ENCODE results near the gene LOXL3. TPM values are rescaled to one million over a fixed set of nuclear protein-coding genes. Genes with fewer than 3 reads are reported as not detected.
A peak's percentile ranks its signal among the peaks of the same experiment; 100 is the strongest.

The LOXL3 gene
- total and polyA plus RNA-seq, 2 donors from 2014 or later: 2.4 to 9.7 TPM

DNA sequence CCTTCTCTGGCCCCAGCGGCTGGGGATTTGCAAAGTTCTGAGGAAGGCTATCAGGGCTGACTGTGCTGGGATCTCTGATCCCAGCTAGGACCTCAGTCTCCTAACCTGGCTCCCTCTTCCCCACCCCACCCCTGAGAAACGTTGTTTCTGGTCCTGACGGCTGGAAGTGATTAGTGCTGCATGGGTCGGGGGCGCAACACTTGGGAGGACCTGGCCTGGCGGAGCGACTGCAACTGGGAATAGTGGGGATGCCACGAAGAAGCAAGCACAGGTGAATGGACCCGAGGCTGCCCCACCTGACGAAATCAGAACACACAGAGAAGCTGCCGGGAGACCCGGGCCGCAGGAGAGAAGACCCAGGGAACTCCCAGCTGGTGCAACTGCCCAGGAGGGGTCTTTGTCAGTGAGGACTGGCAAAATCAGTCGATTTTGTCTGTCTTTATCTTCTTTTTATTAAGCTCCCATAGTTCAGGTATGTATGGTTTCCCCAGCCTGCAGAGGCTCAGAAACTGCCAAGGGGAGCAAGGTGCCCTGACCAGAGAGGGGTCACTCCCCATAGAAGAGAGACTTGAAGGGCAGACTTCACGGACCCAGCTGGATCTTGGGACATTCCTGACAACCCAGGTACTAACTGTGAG lies 53.7 kb downstream of the LOXL3 start:
- Histone ChIP-seq H3K27me3 (ENCODE audit: control insufficient read depth, insufficient read depth, low read length) (peaks cover 12% of the 10 kb centered on the region), H3K36me3 (ENCODE audit: control insufficient read depth in 2 of 3, insufficient read depth in 3 of 3, low read length in 3 of 3) (peaks cover 0 to 6% (median 0%) of the 10 kb centered on the region in 3 donors), H3K9me3 (ENCODE audit: control insufficient read depth in 2 of 3, insufficient read depth in 1 of 3, low read length in 3 of 3) (no peaks in the 10 kb centered on the region), H3K4me1 (ENCODE audit: control insufficient read depth in 2 of 3, insufficient read depth in 2 of 3, low read depth in 1 of 3, low read length in 3 of 3) (peaks cover 0 to 22% (median 10%) of the 10 kb centered on the region in 3 donors), H3K4me3 (ENCODE audit: low read length in 3 of 3) (no peak overlapping the region), H3K27ac (ENCODE audit: low read depth in 2 of 2, low read length in 2 of 2) (no peak overlapping the region), H3K9ac (ENCODE audit: low read length in 3 of 3) (no peak overlapping the region)
- DNase-seq (peak in 1 of 5 donors; percentile 60), FAIRE-seq (no peak)
- TF ChIP-seq CTCF (IDR thresholded peaks at IDR 0.05; ENCODE audit: borderline replicate concordance, extremely low read depth, insufficient read depth): no peak
- intact Hi-C loops (cut with DNase I): no loop called here

- Histone ChIP-seq H3K27ac (ENCODE audit: low read depth in 2 of 2, low read length in 2 of 2) (no peak within 1 kb of the TSS), H3K9ac (ENCODE audit: low read length in 3 of 3) (no peak within 1 kb of the TSS), H3K36me3 (ENCODE audit: control insufficient read depth in 2 of 3, insufficient read depth in 3 of 3, low read length in 3 of 3) (no peaks in the 10 kb centered on the region), H3K27me3 (ENCODE audit: control insufficient read depth, insufficient read depth, low read length) (peaks cover 12% of the 10 kb centered on the region), H3K9me3 (ENCODE audit: control insufficient read depth in 2 of 3, insufficient read depth in 1 of 3, low read length in 3 of 3) (no peaks in the 10 kb centered on the region), H3K4me1 (ENCODE audit: control insufficient read depth in 2 of 3, insufficient read depth in 2 of 3, low read depth in 1 of 3, low read length in 3 of 3) (peaks cover 0 to 22% (median 10%) of the 10 kb centered on the region in 3 donors), H3K4me3 (ENCODE audit: low read length in 3 of 3) (peak within 1 kb of the TSS; percentile 6 to 35 (median 23))
- DNase-seq (peak; percentile 78 to 83 (median 81)), FAIRE-seq (no peak)
- intact Hi-C loops (cut with DNase I): no loop called here
- no peak for TF ChIP-seq CTCF (IDR thresholded peaks at IDR 0.05; ENCODE audit: borderline replicate concordance, extremely low read depth, insufficient read depth)
Measured at GRCh38 chr2:74499267-74499939, 54.3 kb downstream of the LOXL3 start, which contains the start of gene LBX2. Gene LBX2, minus strand, starts transcription at chr2:74499603. Its CDS starts 66 bp downstream, at chr2:74499537.

- peaks cover 12% of the 10 kb centered on the region for H3K27me3 ChIP-seq (ENCODE audit: control insufficient read depth, insufficient read depth, low read length)
- no peaks in the 10 kb centered on the region for H3K9me3 ChIP-seq (ENCODE audit: control insufficient read depth in 2 of 3, insufficient read depth in 1 of 3, low read length in 3 of 3)
- no peaks in the 10 kb centered on the region for H3K36me3 ChIP-seq (ENCODE audit: control insufficient read depth in 2 of 3, insufficient read depth in 3 of 3, low read length in 3 of 3)
- DNase-seq (peak; percentile 48 to 71 (median 68)), FAIRE-seq (no peak)
- intact Hi-C loops (cut with DNase I): no loop called here
- H3K4me3 ChIP-seq (ENCODE audit: low read length in 3 of 3): peak overlapping the region; percentile 6 to 35 (median 23)
- no peak overlapping the region for H3K9ac ChIP-seq (ENCODE audit: low read length in 3 of 3)
- peaks cover 0 to 20% (median 10%) of the 10 kb centered on the region in 3 donors for H3K4me1 ChIP-seq (ENCODE audit: control insufficient read depth in 2 of 3, insufficient read depth in 2 of 3, low read depth in 1 of 3, low read length in 3 of 3)
- TF ChIP-seq CTCF (IDR thresholded peaks at IDR 0.05; ENCODE audit: borderline replicate concordance, extremely low read depth, insufficient read depth): no peak
- H3K27ac ChIP-seq (ENCODE audit: low read depth in 2 of 2, low read length in 2 of 2): no peak overlapping the region
Measured at GRCh38 chr2:74498500-74499266, 55.1 kb downstream of the LOXL3 start.

Data from kidney (tissue), 14 donors.